Neural progenitor cell (in vitro differentiated cells): Measurements from ENCODE around the gene B3GALT4. TPM values are rescaled to one million over a fixed set of nuclear protein-coding genes. Genes with fewer than 3 reads are reported as not detected.
A peak's percentile ranks its signal among the peaks of the same experiment; 100 is the strongest.
"Not testable (repeated sequence)": the region's sequence is repeated elsewhere in the genome, so short reads cannot be mapped to it uniquely, and the experiment has no call there.

ENCODE experiments used
- DNase-seq: peaks from one replicate; pipeline ENCODE4 v3.0.0-alpha.2; 2016; ENCODE audit warnings: low spot score
- H2AFZ ChIP-seq: fragments of 200-600 bp; sonication (generic); replicated peaks from 2 replicates; pipeline ENCODE4 v1.6.1; 2016; ENCODE audit warnings: antibody characterized with exemption
- H3F3A ChIP-seq: fragments of 200-600 bp; sonication (generic); 2 replicates; pipeline ENCODE4 v1.6.1; 2016; ENCODE audit warnings: antibody characterized with exemption, low read depth
- H3K27ac ChIP-seq: fragments of 200-600 bp; sonication (generic); 2 replicates; pipeline ENCODE4 v1.5.1; 2016; ENCODE audit warnings: mild to moderate bottlenecking
- H3K27me3 ChIP-seq: fragments of 200-600 bp; sonication (generic); 2 replicates; pipeline ENCODE4 v1.6.1; 2016; ENCODE audit warnings: mild to moderate bottlenecking, moderate library complexity
- H3K36me3 ChIP-seq: fragments of 200-600 bp; sonication (generic); 2 replicates; pipeline ENCODE4 v1.5.1; 2016
- H3K4me1 ChIP-seq: fragments of 200-600 bp; sonication (generic); 2 replicates; pipeline ENCODE4 v1.6.1; 2016; ENCODE audit warnings: mixed run types
- H3K4me2 ChIP-seq: fragments of 200-600 bp; sonication (generic); 2 replicates; pipeline ENCODE4 v1.6.1; 2016
- H3K4me3 ChIP-seq: fragments of 200-600 bp; sonication (generic); 2 replicates; pipeline ENCODE4 v1.5.1; 2016
- H3K79me2 ChIP-seq: fragments of 200-600 bp; sonication (generic); 2 replicates; pipeline ENCODE4 v1.6.1; 2016; ENCODE audit warnings: low read depth
- H3K9ac ChIP-seq: fragments of 200-600 bp; sonication (generic); 2 replicates; pipeline ENCODE4 v1.6.1; 2016
- H3K9me3 ChIP-seq: fragments of 200-600 bp; sonication (generic); 2 replicates; pipeline ENCODE4 v1.5.1; 2016; ENCODE audit warnings: low read depth
- H4K20me1 ChIP-seq: fragments of 200-600 bp; sonication (generic); 2 replicates; pipeline ENCODE4 v1.6.1; 2016; ENCODE audit warnings: low read depth
- H3K27ac Mint-ChIP-seq: 3 replicates; pipeline ENCODE4 v1.8.0; 2021; ENCODE audit warnings: mixed read lengths
- H3K27me3 Mint-ChIP-seq: 2 replicates; pipeline ENCODE4 v1.8.0; 2022; ENCODE audit warnings: low read depth, mild to moderate bottlenecking, inconsistent platforms, moderate library complexity, mixed read lengths; ENCODE audit not compliant: insufficient read depth
- H3K36me3 Mint-ChIP-seq: 3 replicates; pipeline ENCODE4 v1.8.0; 2021; ENCODE audit warnings: mixed read lengths
- H3K4me1 Mint-ChIP-seq: 3 replicates; pipeline ENCODE4 v1.8.0; 2021; ENCODE audit warnings: mixed read lengths
- H3K4me3 Mint-ChIP-seq: 3 replicates; pipeline ENCODE4 v1.8.0; 2021; ENCODE audit warnings: mild to moderate bottlenecking, moderate library complexity, mixed read lengths
- H3K9me3 Mint-ChIP-seq: 3 replicates; pipeline ENCODE4 v1.8.0; 2020; ENCODE audit warnings: mixed read lengths
- CTCF ChIP-seq: fragments of 200-600 bp; sonication (generic); IDR thresholded peaks from 2 replicates; pipeline ENCODE4 v1.5.1; 2017; ENCODE audit warnings: antibody characterized with exemption, mild to moderate bottlenecking
- EZH2 ChIP-seq: fragments of 200-600 bp; sonication (generic); IDR thresholded peaks from 2 replicates; pipeline ENCODE4 v1.6.1; 2017; ENCODE audit warnings: antibody characterized with exemption, mild to moderate bottlenecking, moderate library complexity
- EZH2phosphoT487 ChIP-seq: fragments of 200-600 bp; sonication (generic); IDR thresholded peaks from 2 replicates; pipeline ENCODE4 v1.6.1; 2017; ENCODE audit warnings: antibody characterized with exemption
- total RNA-seq: library from RNA; depleted of rRNA; stranded (reverse); fragments of >200 nt; gene quantifications from 2 replicates; pipeline ENCODE4 v1.2.3, GENCODE V29; 2015; ENCODE audit warnings: low replicate concordance

Gene B3GALT4
- total RNA-seq, 1 donor from 2014 or later = 1.1 TPM

DNA sequence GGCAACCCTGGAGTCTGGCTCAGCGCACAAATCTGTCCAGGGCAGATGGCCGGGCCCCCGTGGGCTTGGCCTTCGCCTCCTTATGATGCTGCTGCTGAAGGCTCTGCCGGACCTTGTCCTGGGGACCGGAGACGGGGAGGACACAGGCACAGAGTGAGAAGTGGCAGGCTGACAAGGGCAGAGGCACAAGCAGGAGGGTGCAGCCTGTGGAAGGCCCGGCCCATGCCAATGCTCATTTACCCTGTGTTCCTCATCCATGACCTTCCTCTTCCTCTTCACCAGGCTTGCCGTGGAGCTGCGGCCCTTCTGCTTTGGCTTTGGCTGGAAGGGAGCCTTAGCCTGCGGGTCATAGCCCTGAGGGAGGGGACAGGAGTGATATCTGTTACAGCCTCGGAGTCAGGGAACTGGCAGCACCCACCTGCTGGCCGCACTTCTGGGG lies 2.4 kb downstream of the B3GALT4 start:
- Mint-ChIP-seq H3K36me3 (peaks cover 10% of the 10 kb centered on the region), H3K4me3 (no peak overlapping the region), H3K27me3 (peaks cover 5% of the 10 kb centered on the region), H3K9me3 (no peaks in the 10 kb centered on the region), H3K27ac (no peak overlapping the region), H3K4me1 (peaks cover 28% of the 10 kb centered on the region)
- H3K4me1 ChIP-seq = peaks cover 24% of the 10 kb centered on the region
- DNase-seq = no peak
- H3K36me3 ChIP-seq = no peaks in the 10 kb centered on the region
- H3K9me3 ChIP-seq = no peaks in the 10 kb centered on the region
- H2AFZ ChIP-seq = no peak overlapping the region
- H3F3A ChIP-seq = peaks cover 45% of the 10 kb centered on the region
- H3K79me2 ChIP-seq = peaks cover 18% of the 10 kb centered on the region
- no peak for TF ChIP-seq EZH2phosphoT487
- TF ChIP-seq CTCF = no peak
- no peak for TF ChIP-seq EZH2
- no peak overlapping the region for H3K9ac ChIP-seq
- H3K27me3 ChIP-seq = no peaks in the 10 kb centered on the region
- H3K4me3 ChIP-seq = no peak overlapping the region
- no peak overlapping the region for H3K4me2 ChIP-seq
- no peak overlapping the region for H3K27ac ChIP-seq
- peaks cover 46% of the 10 kb centered on the region for H4K20me1 ChIP-seq

DNA sequence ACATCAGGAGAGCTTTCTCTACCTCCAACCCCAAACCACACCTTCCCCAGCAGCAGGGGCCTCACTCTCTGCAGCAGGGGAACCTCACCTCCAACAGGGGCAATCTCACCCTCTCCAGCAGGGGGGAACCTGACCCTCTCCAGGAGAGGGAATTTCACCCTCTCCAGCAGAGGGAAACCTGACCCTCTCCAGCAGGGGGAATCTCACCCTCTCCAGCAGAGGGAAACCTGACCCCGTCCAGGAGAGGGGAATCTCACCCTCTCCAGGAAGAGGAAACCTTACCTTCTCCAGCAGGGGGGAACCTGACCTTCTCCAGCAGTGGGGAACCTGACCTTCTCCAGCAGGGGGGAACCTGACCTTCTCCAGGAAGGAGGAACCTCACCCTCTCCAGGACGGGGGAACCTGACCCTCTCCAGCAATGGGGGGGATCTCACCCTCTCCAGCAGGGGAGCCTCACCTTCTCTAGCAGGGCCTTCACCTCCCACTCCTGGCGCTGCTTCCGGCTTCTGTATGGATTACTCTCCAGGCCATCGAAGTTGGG lies 3.1 kb downstream of the B3GALT4 start:
- Mint-ChIP-seq H3K36me3 (peaks cover 5% of the 10 kb centered on the region), H3K4me3 (no peak overlapping the region), H3K4me1 (peaks cover 21% of the 10 kb centered on the region), H3K27me3 (peaks cover 5% of the 10 kb centered on the region), H3K9me3 (no peaks in the 10 kb centered on the region), H3K27ac (no peak overlapping the region)
- Histone ChIP-seq H3K4me3 (no peak overlapping the region), H3K4me2 (no peak overlapping the region), H3K27me3 (no peaks in the 10 kb centered on the region), H2AFZ (no peak overlapping the region), H3K27ac (no peak overlapping the region), H3K9ac (no peak overlapping the region), H3K79me2 (peaks cover 11% of the 10 kb centered on the region), H4K20me1 (peaks cover 38% of the 10 kb centered on the region), H3F3A (peaks cover 37% of the 10 kb centered on the region), H3K36me3 (no peaks in the 10 kb centered on the region), H3K4me1 (peaks cover 16% of the 10 kb centered on the region), H3K9me3 (no peaks in the 10 kb centered on the region)
- DNase-seq = peak; percentile 56
- TF ChIP-seq EZH2phosphoT487 (no peak), CTCF (peak; percentile 52)

- Histone ChIP-seq H3K27me3 (no peaks in the 10 kb centered on the region), H3K27ac (no peak overlapping the region), H3K36me3 (no peaks in the 10 kb centered on the region), H2AFZ (no peak overlapping the region), H3K4me1 (peaks cover 11% of the 10 kb centered on the region), H3F3A (peaks cover 32% of the 10 kb centered on the region), H4K20me1 (peaks cover 33% of the 10 kb centered on the region), H3K79me2 (peaks cover 6% of the 10 kb centered on the region), H3K9ac (no peak overlapping the region), H3K4me2 (no peak overlapping the region), H3K9me3 (no peaks in the 10 kb centered on the region), H3K4me3 (no peak overlapping the region)
- DNase-seq = no peak
- H3K4me1 Mint-ChIP-seq = peaks cover 16% of the 10 kb centered on the region
- TF ChIP-seq CTCF (no peak), EZH2 (no peak), EZH2phosphoT487 (no peak)
- no peaks in the 10 kb centered on the region for H3K9me3 Mint-ChIP-seq
- H3K36me3 Mint-ChIP-seq = peaks cover 5% of the 10 kb centered on the region
- H3K4me3 Mint-ChIP-seq = no peak overlapping the region
- H3K27ac Mint-ChIP-seq = no peak overlapping the region
- H3K27me3 Mint-ChIP-seq = peaks cover 5% of the 10 kb centered on the region
Measured at GRCh38 chr6:33280539-33280938, 3.6 kb downstream of the B3GALT4 start.

DNA sequence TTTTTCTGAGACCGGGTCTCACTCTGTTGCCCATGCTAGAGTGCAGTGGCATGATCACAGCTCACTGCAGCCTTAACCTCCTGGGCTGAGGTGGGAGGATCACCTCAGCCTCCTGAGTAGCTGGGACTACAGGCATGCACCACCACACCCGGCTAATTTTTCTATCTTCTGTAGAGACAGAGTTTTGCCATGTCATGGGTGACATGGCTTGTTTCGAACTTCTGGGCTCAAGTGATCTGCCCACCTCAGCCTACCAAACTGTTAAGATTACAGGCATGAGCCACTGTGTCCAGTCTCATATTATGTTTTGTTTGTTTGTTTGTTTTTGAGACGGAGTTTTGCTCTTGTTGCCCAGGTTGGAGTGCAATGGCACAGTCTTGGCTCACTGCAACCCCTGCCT lies 8.3 kb downstream of the B3GALT4 start:
- not testable (repeated sequence) for H3K4me3 Mint-ChIP-seq, H3K27ac ChIP-seq, H3K27me3 ChIP-seq, H3K27me3 Mint-ChIP-seq, H3K9me3 ChIP-seq, H3K4me1 ChIP-seq, H3K9ac ChIP-seq, H3K4me2 ChIP-seq, H3K9me3 Mint-ChIP-seq, H3F3A ChIP-seq, DNase-seq, H3K36me3 ChIP-seq, H3K27ac Mint-ChIP-seq, H3K4me3 ChIP-seq, H2AFZ ChIP-seq, H4K20me1 ChIP-seq
- peaks cover 16% of the 10 kb centered on the region for H3K79me2 ChIP-seq
- Mint-ChIP-seq H3K4me1 (peaks cover 21% of the 10 kb centered on the region), H3K36me3 (peaks cover 12% of the 10 kb centered on the region)
